GM12864 (cell line): ENCODE data around the gene CHL1.
A peak's percentile ranks its signal among the peaks of the same experiment; 100 is the strongest.

Experiments
- DNase-seq: peaks from one replicate; pipeline ENCODE4 v3.0.0-alpha.2; 2011; ENCODE audit warnings: low read depth
- H3K4me3 ChIP-seq: 2 replicates; pipeline ENCODE4 v1.5.1; 2011; ENCODE audit warnings: mild to moderate bottlenecking, low read depth, low read length, control low read depth
- TF ChIP-seq, protein P1 (sequence below): IDR thresholded peaks from 2 replicates; pipeline ENCODE4 v1.5.1; 2011; ENCODE audit warnings: low read depth, mild to moderate bottlenecking, moderate library complexity, low read length, control low read depth, inconsistent platforms; ENCODE audit errors: missing control alignments

CHL1 gene

DNA sequence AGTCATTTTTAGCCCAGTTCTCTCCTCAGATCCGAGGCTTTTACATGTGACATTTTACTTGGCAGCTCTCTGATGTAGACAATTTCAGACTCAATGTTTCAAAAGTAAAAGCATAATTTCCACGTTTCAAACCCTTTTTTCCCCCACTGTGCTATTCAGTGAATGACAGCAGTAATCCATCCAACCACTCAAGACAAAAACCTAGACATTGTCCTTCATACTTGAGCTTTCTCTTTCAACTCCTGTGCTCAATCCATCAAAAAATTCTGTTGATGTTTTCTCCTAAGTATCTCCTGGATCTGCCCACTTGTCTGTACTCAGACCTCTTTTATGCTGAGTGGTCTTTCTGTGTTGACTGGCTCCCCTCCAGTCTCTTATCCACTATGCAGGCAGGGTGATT lies 214.7 kb downstream of the CHL1 start:
- no peak for DNase-seq
- H3K4me3 ChIP-seq, result no peak overlapping the region
- TF ChIP-seq, protein P1, sequence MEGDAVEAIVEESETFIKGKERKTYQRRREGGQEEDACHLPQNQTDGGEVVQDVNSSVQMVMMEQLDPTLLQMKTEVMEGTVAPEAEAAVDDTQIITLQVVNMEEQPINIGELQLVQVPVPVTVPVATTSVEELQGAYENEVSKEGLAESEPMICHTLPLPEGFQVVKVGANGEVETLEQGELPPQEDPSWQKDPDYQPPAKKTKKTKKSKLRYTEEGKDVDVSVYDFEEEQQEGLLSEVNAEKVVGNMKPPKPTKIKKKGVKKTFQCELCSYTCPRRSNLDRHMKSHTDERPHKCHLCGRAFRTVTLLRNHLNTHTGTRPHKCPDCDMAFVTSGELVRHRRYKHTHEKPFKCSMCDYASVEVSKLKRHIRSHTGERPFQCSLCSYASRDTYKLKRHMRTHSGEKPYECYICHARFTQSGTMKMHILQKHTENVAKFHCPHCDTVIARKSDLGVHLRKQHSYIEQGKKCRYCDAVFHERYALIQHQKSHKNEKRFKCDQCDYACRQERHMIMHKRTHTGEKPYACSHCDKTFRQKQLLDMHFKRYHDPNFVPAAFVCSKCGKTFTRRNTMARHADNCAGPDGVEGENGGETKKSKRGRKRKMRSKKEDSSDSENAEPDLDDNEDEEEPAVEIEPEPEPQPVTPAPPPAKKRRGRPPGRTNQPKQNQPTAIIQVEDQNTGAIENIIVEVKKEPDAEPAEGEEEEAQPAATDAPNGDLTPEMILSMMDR, result no peak

DNA sequence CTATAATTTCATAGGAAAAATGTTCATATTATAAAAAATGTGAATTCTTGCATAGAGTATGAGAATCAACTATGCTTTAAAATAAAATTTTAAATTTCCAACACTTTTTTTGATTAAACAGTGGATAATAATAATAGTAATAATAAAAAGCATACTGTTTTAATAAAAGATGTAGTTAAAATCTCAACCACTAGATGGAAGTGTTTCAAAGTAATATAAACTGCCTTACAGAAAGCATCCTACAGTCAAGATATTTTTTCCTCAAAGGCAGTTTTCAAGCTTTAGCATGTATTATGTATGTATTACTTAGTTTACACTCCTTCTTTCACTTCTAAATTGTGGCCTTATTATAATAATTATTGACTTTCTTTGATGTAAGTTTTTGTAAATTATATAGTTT lies 217.5 kb downstream of the CHL1 start:
- no peak overlapping the region for H3K4me3 ChIP-seq
- TF ChIP-seq, protein P1, result peak; percentile 20
- DNase-seq, result peak; percentile 5

GRCh38 chr3:418239-418929 lies 221.8 kb downstream of the CHL1 start:
- TF ChIP-seq, protein P1, result no peak
- no peak for DNase-seq

DNA sequence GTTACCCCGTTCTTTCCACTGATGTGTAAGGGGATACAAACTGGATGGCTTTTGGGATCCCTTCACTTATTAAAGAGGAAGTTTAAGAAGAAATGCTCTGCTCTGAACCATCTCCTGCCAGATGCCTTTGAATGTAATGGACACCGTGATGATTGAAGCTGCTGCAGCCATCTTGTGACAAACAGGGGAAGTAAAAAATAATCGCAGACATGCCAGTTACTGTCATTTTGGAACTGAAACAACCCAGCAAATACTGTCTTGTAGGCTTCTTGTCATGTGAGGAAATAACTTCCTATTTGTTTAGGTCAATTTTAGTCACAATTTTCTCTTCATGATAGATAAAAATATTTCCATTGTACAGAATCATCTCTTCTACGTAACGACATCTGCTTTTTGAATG lies 224.0 kb downstream of the CHL1 start:
- TF ChIP-seq, protein P1, result no peak
- no peak overlapping the region for H3K4me3 ChIP-seq
- peak; percentile 33 for DNase-seq

More at GRCh38 chr3:418239-418929, 221.8 kb downstream of the CHL1 start:
- no peak overlapping the region for H3K4me3 ChIP-seq

GRCh38 chr3:425079-425478 lies 228.5 kb downstream of the CHL1 start:
- H3K4me3 ChIP-seq, result no peak overlapping the region
- TF ChIP-seq, protein P1, result no peak
- no peak for DNase-seq

- H3K4me3 ChIP-seq, result no peak overlapping the region
- TF ChIP-seq, protein P1, result no peak
- DNase-seq, result no peak
Measured at GRCh38 chr3:426072-426471, 229.5 kb downstream of the CHL1 start.

DNA sequence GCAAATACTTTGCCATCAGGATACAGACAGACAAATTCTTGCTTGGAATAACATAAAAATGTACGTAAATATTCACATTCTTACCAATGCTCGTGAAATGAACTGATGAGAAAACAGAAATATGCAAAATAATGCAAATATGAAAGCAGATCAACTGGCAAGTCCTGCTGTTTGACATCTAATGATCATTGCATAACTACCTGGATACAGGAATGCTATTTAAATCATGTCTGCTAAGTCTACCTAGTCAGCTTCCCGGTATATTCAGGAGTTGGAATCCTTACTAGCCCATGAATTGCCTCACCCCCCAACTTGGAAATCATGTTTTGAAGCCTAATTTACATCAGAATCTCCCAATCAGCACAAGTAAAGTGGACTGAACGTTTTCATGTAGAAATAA lies 230.6 kb downstream of the CHL1 start:
- no peak overlapping the region for H3K4me3 ChIP-seq
- no peak for DNase-seq
- TF ChIP-seq, protein P1, result no peak
